Measurements from ENCODE around the gene ZC3HAV1L.
"Not testable (repeated sequence)": the region's sequence is repeated elsewhere in the genome, so short reads cannot be mapped to it uniquely, and the experiment has no call there.

The ZC3HAV1L gene

GRCh38 chr7:139033346-139034114 is 2.3 kb downstream of the ZC3HAV1L start:
- no peak overlapping the region for H3K4me3 ChIP-seq (ENCODE audit: low read depth, low read length)
- TF ChIP-seq CTCF (IDR thresholded peaks at IDR 0.05; ENCODE audit: low read depth, low read length), result no peak
- H3K36me3 ChIP-seq, result peaks cover 55% of the 10 kb centered on the region

GRCh38 chr7:139032473-139032872 is 3.4 kb downstream of the ZC3HAV1L start:
- no peaks in the 10 kb centered on the region for H3K27me3 ChIP-seq
- H3K4me3 ChIP-seq (ENCODE audit: low read depth, low read length), result no peak overlapping the region
- H3K36me3 ChIP-seq, result peaks cover 62% of the 10 kb centered on the region
- H3K9me3 ChIP-seq, result no peaks in the 10 kb centered on the region
- no peak for DNase-seq
- peaks cover 2% of the 10 kb centered on the region; the same call in 1 of the 2 replicates for H3K4me1 ChIP-seq
- no peak for TF ChIP-seq CTCF (IDR thresholded peaks at IDR 0.05; ENCODE audit: low read depth, low read length)

More at GRCh38 chr7:139033346-139034114, 2.3 kb downstream of the ZC3HAV1L start:
- DNase-seq, result no peak
- Histone ChIP-seq H3K4me1 (peaks cover 2% of the 10 kb centered on the region; the same call in 1 of the 2 replicates), H3K27me3 (no peaks in the 10 kb centered on the region), H3K9me3 (no peaks in the 10 kb centered on the region)

- no peaks in the 10 kb centered on the region for H3K9me3 ChIP-seq
- H3K27me3 ChIP-seq, result no peaks in the 10 kb centered on the region
- H3K36me3 ChIP-seq, result peaks cover 84% of the 10 kb centered on the region
- DNase-seq, result no peak
- no peak for TF ChIP-seq CTCF (IDR thresholded peaks at IDR 0.05; ENCODE audit: low read depth, low read length)
- no peaks in the 10 kb centered on the region for H3K4me1 ChIP-seq
- H3K4me3 ChIP-seq (ENCODE audit: low read depth, low read length), result no peak overlapping the region
Observed at GRCh38 chr7:139029353-139029752, 6.5 kb downstream of the ZC3HAV1L start.

- Histone ChIP-seq H3K4me3 (ENCODE audit: low read depth, low read length) (no peak overlapping the region), H3K4me1 (no peaks in the 10 kb centered on the region), H3K9me3 (no peaks in the 10 kb centered on the region), H3K27me3 (no peaks in the 10 kb centered on the region), H3K36me3 (peaks cover 70% of the 10 kb centered on the region)
- DNase-seq, result no peak
- no peak for TF ChIP-seq CTCF (IDR thresholded peaks at IDR 0.05; ENCODE audit: low read depth, low read length)
Observed at GRCh38 chr7:139026551-139026950, 9.3 kb downstream of the ZC3HAV1L start.

- DNase-seq; H3K4me3 ChIP-seq (ENCODE audit: low read depth, low read length); H3K4me1 ChIP-seq; H3K27me3 ChIP-seq; H3K9me3 ChIP-seq: not testable (repeated sequence)
- peaks cover 63% of the 10 kb centered on the region for H3K36me3 ChIP-seq
Observed at GRCh38 chr7:139025861-139026260, 10.0 kb downstream of the ZC3HAV1L start.

- no peak for TF ChIP-seq CTCF (IDR thresholded peaks at IDR 0.05; ENCODE audit: low read depth, low read length)
- no peak for DNase-seq
- peaks cover 50% of the 10 kb centered on the region for H3K36me3 ChIP-seq
Observed at GRCh38 chr7:139023076-139023475, 12.8 kb downstream of the ZC3HAV1L start.

More at GRCh38 chr7:139023076-139023475, 12.8 kb downstream of the ZC3HAV1L start:
- H3K27me3 ChIP-seq, result no peaks in the 10 kb centered on the region
- no peaks in the 10 kb centered on the region for H3K4me1 ChIP-seq
- no peak overlapping the region for H3K4me3 ChIP-seq (ENCODE audit: low read depth, low read length)
- H3K9me3 ChIP-seq, result no peaks in the 10 kb centered on the region

Data from BE2C (cell line).